Muscle of leg (tissue), 16 donors: ENCODE results near the gene CSTPP1. TPM values are rescaled to one million over a fixed set of nuclear protein-coding genes. Genes with fewer than 3 reads are reported as not detected.
A peak's percentile ranks its signal among the peaks of the same experiment; 100 is the strongest.

Source experiments
- DNase-seq: peaks from one replicate; pipeline ENCODE4 v3.0.0; 2013
- H3K27ac ChIP-seq: one replicate; pipeline ENCODE4 v1.5.1; 2013; ENCODE audit warnings: mild to moderate bottlenecking, low read length, control low read depth
- H3K27me3 ChIP-seq: one replicate; pipeline ENCODE4 v1.6.1; 2013; ENCODE audit warnings: low read length; ENCODE audit not compliant: control insufficient read depth, insufficient read depth
- H3K36me3 ChIP-seq: one replicate; pipeline ENCODE4 v1.6.1; 2013; ENCODE audit warnings: low read length; ENCODE audit not compliant: control insufficient read depth, insufficient read depth
- H3K4me1 ChIP-seq: one replicate; pipeline ENCODE4 v1.6.1; 2013; ENCODE audit warnings: low read length; ENCODE audit not compliant: control insufficient read depth, insufficient read depth
- H3K4me3 ChIP-seq: one replicate; pipeline ENCODE4 v1.5.1; 2013; ENCODE audit warnings: low read length, control low read depth
- H3K9me3 ChIP-seq: replicated peaks from 2 replicates; pipeline ENCODE4 v1.6.1; 2013; ENCODE audit warnings: low read depth, low read length; ENCODE audit not compliant: control insufficient read depth
- WGBS: methylation state at CpG from one replicate; pipeline ENCODE4 v1.1.5; 2013; ENCODE audit warnings: missing lambda C conversion rate; ENCODE audit not compliant: insufficient coverage; 5-methylcytosine and 5-hydroxymethylcytosine counted together
- long read RNA-seq, 11 donors: transcript quantifications; one replicate each; lab custom pipeline, GENCODE V29; 2026
- polyA plus RNA-seq, 8 donors: library from polyadenylated mRNA; unstranded; fragments of 120-200 nt; gene quantifications; one replicate each; pipeline versions ENCODE4 v1.2.1 to v1.2.3, GENCODE V29; 2013; ENCODE audit warnings: inconsistent platforms in 1 of 8, low replicate concordance in 1 of 8; ENCODE audit not compliant: insufficient read length in 8 of 8, insufficient read depth in 1 of 8
- total RNA-seq: library from RNA; stranded (reverse); fragments of 120-200 nt; gene quantifications from one replicate; pipeline ENCODE4 v1.2.4, GENCODE V29; 2013

CSTPP1 gene, protein sequence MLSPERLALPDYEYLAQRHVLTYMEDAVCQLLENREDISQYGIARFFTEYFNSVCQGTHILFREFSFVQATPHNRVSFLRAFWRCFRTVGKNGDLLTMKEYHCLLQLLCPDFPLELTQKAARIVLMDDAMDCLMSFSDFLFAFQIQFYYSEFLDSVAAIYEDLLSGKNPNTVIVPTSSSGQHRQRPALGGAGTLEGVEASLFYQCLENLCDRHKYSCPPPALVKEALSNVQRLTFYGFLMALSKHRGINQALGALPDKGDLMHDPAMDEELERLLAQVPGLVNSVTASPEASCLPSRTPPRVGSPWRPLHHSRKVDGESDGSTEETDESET
- total RNA-seq = 14.1 TPM
- polyA plus RNA-seq = 10 to 100 TPM; 18.5 to 23.9 (median 23.2) TPM
- long read RNA-seq, donor 1, transcript C11orf49-223 (1 exons, 2,141 nt) = major isoform, 5 of 36 reads
- long read RNA-seq, donor 1, partial matches to known transcripts = 12 of 36 reads
- long read RNA-seq, donor 1, other reads (novel, unspliced or antisense) = 15 of 36 reads
- long read RNA-seq, donor 2, partial matches to known transcripts = 0 of 1 reads
- long read RNA-seq, donor 2, other reads (novel, unspliced or antisense) = 0 of 1 reads
- long read RNA-seq, donor 3, transcript C11orf49-201 (9 exons, 1,645 nt) = major isoform, 9 of 13 reads
- long read RNA-seq, donor 3, partial matches to known transcripts = 0 of 13 reads
- long read RNA-seq, donor 3, other reads (novel, unspliced or antisense) = 0 of 13 reads
- long read RNA-seq, donor 4, partial matches to known transcripts = 0 of 6 reads
- long read RNA-seq, donor 4, other reads (novel, unspliced or antisense) = 0 of 6 reads
- long read RNA-seq, donor 5, transcript C11orf49-201 (9 exons, 1,645 nt) = major isoform, 11 of 296 reads
- long read RNA-seq, donor 5, partial matches to known transcripts = 213 of 296 reads
- long read RNA-seq, donor 5, other reads (novel, unspliced or antisense) = 66 of 296 reads
- long read RNA-seq, donor 6, transcript C11orf49-201 (9 exons, 1,645 nt) = major isoform, 12 of 19 reads
- long read RNA-seq, donor 6, partial matches to known transcripts = 0 of 19 reads
- long read RNA-seq, donor 6, other reads (novel, unspliced or antisense) = 0 of 19 reads
- long read RNA-seq, donor 7, partial matches to known transcripts = 5 of 13 reads
- long read RNA-seq, donor 7, other reads (novel, unspliced or antisense) = 0 of 13 reads
- long read RNA-seq, donor 8, transcript C11orf49-223 (1 exons, 2,141 nt) = major isoform, 5 of 9 reads
- long read RNA-seq, donor 8, partial matches to known transcripts = 0 of 9 reads
- long read RNA-seq, donor 8, other reads (novel, unspliced or antisense) = 0 of 9 reads
- long read RNA-seq, donor 9, partial matches to known transcripts = 12 of 47 reads
- long read RNA-seq, donor 9, other reads (novel, unspliced or antisense) = 27 of 47 reads
- long read RNA-seq, donor 10, transcript C11orf49-223 (1 exons, 2,141 nt) = major isoform, 10 of 17 reads
- long read RNA-seq, donor 10, partial matches to known transcripts = 0 of 17 reads
- long read RNA-seq, donor 10, other reads (novel, unspliced or antisense) = 0 of 17 reads
- long read RNA-seq, donor 11, transcript C11orf49-201 (9 exons, 1,645 nt) = major isoform, 10 of 88 reads
- long read RNA-seq, donor 11, transcript C11orf49-223 (1 exons, 2,141 nt) = minor isoform, 6 of 88 reads
- long read RNA-seq, donor 11, partial matches to known transcripts = 52 of 88 reads
- long read RNA-seq, donor 11, other reads (novel, unspliced or antisense) = 19 of 88 reads

DNA sequence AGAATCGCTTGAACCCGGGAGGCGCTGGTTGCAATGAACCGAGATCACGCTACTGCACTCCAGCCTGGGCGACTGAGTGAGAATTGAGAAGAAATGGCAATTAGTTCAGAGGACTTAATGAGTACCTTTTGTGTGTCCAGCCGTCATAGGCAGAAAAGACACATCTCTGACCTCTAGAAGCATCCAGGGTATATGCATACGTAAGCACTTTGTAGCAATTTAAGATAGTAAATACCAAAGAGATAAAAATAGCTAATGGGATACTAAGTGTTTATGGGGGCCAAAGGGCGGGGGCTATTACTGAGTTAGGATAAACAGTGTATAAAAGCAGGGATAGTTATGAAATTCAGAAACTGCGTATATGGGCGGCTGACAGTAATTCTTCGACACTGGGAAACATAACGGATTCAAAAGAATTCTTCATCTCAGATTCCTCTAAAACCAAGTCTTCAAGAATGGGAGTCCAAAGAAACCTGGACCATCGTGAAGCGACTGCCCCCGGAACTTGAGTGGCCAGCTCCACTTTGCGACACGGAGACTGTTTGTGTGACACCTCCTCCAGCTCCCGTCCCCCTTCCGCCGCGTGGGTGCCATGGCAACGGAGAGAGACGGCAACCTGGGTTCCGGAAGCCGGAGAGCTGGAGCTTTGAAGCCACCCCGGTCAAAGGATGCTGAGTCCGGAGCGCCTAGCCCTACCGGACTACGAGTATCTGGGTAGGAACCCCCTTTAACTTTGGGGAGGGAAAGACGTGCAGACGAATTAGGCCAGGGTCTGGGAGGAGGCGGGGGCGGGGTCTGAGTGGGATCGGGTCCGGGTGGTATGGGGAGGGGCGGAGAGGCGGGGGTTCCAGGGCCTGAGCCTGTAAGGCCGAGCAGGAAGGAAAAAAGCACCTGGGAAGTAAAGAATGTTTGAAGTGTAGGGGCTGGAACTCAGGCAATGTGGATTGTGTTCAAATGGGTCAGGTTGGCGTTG, at the start of gene CSTPP1:
CSTPP1 (plus strand) TSS at position 624 of the 973 bp plus-strand sequence; CDS start at position 669, 45 bp downstream.
- Histone ChIP-seq H3K9me3 (no peaks in the 10 kb centered on the region), H3K27me3 (no peaks in the 10 kb centered on the region), H3K36me3 (no peaks in the 10 kb centered on the region), H3K4me1 (peaks cover 5% of the 10 kb centered on the region), H3K27ac (peak within 1 kb of the TSS; percentile 62), H3K4me3 (peak within 1 kb of the TSS; percentile 87)
- 17% methylated on average over 31 of the region's 41 CpGs for whole genome bisulfite sequencing
- peak; percentile 97 for DNase-seq

DNA sequence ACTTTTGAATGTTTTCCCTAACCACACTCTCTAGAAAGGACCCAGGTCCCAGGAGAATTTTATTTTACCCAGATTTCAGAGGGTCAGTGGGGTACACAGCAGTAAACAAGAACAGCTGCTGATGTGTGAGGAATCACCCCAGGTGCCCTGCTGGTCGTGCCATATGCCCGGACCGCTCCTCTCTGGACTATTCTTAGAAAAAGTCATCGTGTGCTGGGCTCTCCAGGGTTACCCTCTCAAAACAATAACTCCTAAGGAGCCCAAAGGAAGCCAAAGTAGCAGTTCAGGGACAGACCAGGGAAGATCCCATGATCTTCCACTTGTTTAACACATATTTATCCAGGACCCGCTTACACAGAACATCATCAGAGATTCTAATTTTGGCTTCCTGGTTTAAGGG, 47.9 kb upstream of the CSTPP1 start:
- no peaks in the 10 kb centered on the region for H3K27me3 ChIP-seq
- peaks cover 61% of the 10 kb centered on the region for H3K36me3 ChIP-seq
- no peaks in the 10 kb centered on the region for H3K9me3 ChIP-seq
- 79% methylated on average over 3 of the region's 5 CpGs for WGBS
- H3K27ac ChIP-seq = no peak overlapping the region
- DNase-seq = no peak
- H3K4me1 ChIP-seq = peaks cover 5% of the 10 kb centered on the region
- H3K4me3 ChIP-seq = no peak overlapping the region

- Histone ChIP-seq H3K36me3 (peaks cover 58% of the 10 kb centered on the region), H3K27ac (no peak overlapping the region), H3K27me3 (no peaks in the 10 kb centered on the region), H3K9me3 (no peaks in the 10 kb centered on the region), H3K4me3 (no peak overlapping the region), H3K4me1 (peaks cover 5% of the 10 kb centered on the region)
- DNase-seq = no peak
- 82% methylated on average over 6 of the region's 7 CpGs for WGBS
These were observed 47.3 kb upstream of the CSTPP1 start for GRCh38 chr11:46889251-46889650.

DNA sequence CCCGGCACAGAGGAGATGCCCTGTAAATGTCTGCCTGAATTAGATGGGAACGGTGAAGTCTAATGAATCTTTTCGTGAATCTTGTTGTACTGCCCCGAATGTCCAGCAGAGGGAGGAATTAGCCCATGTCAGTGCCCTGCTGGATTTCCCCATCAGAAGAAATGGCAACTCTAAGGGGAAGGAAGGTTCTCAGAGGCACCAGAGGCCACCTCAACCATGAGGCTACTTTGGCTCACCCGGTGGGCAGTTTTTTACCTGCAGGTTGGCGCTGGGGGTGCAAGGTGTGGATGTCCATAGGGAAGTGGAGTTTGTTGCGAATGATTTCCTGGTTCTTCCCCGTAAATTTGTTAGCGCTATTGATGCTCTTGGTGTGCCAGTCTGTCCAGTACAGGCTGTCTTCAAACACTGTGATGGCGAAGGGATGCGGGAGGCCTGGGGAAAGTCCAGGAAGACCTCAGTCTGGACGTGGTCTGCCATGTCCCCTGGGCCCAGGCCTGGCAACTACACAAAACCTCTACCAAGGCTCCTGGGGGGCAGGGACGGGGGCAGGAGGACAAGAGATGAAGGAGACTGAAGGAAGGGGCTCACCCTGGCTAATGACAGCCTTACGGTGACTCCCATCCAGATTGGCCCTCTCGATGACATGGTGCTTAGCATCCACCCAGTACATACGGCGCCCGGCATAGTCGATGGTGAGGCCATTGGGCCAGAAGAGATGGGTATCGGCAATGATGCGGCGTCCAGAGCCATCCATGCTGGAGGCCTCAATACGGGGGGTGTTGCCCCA, 46.7 kb upstream of the CSTPP1 start:
- 68% methylated on average over 23 of the region's 23 CpGs for WGBS
- Histone ChIP-seq H3K27ac (no peak overlapping the region), H3K27me3 (no peaks in the 10 kb centered on the region), H3K9me3 (no peaks in the 10 kb centered on the region), H3K36me3 (peaks cover 63% of the 10 kb centered on the region), H3K4me3 (no peak overlapping the region), H3K4me1 (peaks cover 5% of the 10 kb centered on the region)
- peak; percentile 84 for DNase-seq

DNA sequence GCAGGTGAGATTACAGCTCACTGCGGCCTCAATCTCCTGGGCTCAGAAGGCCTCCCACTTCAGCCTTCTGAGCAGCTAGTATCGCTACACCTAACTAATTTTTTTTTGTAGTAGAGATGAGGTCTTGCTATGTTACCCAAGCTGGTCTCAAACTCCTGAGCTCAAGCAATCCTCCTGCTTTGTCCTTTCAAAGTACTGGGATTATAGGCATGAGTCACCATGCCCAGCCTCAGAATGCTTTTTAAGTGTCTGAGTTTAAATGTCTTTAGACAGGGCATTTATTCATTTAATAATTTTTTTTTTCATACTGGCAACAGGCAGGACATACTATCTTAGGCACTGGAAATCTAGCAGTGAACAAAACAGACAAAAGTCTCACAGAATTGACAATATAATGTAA, 45.9 kb upstream of the CSTPP1 start:
- no peaks in the 10 kb centered on the region for H3K9me3 ChIP-seq
- H3K27me3 ChIP-seq = no peaks in the 10 kb centered on the region
- no peak overlapping the region for H3K27ac ChIP-seq
- peaks cover 5% of the 10 kb centered on the region for H3K4me1 ChIP-seq
- H3K36me3 ChIP-seq = peaks cover 66% of the 10 kb centered on the region
- no peak for DNase-seq
- WGBS = no CpG with 5 or more reads among the region's 2 CpGs
- no peak overlapping the region for H3K4me3 ChIP-seq

- DNase-seq = no peak
- Histone ChIP-seq H3K4me3 (no peak overlapping the region), H3K9me3 (no peaks in the 10 kb centered on the region), H3K36me3 (peaks cover 65% of the 10 kb centered on the region), H3K27me3 (no peaks in the 10 kb centered on the region), H3K27ac (no peak overlapping the region), H3K4me1 (peaks cover 5% of the 10 kb centered on the region)
- no CpG with 5 or more reads among the region's 2 CpGs for WGBS
These were observed 44.5 kb upstream of the CSTPP1 start for GRCh38 chr11:46892109-46892508.

DNA sequence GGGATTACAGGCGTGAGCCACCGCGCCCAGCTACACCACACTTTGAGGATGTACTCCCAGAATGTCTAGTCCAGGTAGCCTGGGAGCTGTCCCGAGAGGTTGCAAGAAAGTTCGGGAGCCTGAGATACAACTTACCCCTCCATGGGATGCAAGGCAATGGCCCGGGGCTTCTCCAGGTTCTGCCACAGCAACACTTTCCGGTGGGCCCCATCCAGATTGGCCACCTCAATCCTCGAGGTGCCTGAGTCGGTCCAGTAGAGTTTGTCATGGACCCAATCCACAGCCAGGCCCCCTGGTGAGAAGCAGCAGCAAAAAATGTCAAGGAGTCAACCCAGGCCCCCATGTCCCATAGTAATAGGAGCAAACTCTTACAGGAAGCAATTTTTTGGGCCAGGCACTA, 43.7 kb upstream of the CSTPP1 start:
- Histone ChIP-seq H3K27ac (no peak overlapping the region), H3K9me3 (no peaks in the 10 kb centered on the region), H3K4me1 (peaks cover 5% of the 10 kb centered on the region), H3K27me3 (no peaks in the 10 kb centered on the region), H3K4me3 (no peak overlapping the region), H3K36me3 (peaks cover 59% of the 10 kb centered on the region)
- 89% methylated on average over 9 of the region's 9 CpGs for WGBS
- DNase-seq = no peak

DNA sequence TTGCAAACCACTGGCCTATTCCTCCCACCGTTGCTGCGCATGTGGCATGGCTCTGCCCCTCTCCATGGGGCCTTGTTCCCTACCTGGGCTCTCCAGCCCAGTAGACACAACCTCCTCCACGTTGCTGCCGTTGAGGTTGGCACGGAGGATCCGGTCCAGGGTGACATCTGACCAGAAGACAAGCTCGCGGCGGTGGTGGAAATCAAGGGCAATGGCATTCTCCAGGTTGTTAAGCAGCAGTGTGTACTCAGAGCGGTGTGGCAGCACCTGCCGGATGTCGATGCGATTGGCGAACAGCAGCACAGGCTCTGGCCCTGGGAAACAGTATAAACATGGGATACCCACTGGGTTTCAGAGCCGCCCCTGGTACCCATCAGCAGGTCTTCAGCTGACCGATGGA, 42.1 kb upstream of the CSTPP1 start:
- Histone ChIP-seq H3K27ac (no peak overlapping the region), H3K36me3 (peaks cover 60% of the 10 kb centered on the region), H3K9me3 (no peaks in the 10 kb centered on the region), H3K4me1 (no peaks in the 10 kb centered on the region), H3K27me3 (no peaks in the 10 kb centered on the region), H3K4me3 (no peak overlapping the region)
- WGBS = 96% methylated on average over 16 of the region's 16 CpGs
- no peak for DNase-seq
